Stimulated activated CD4-positive, alpha-beta T cell treated with anti-CD3 and anti-CD28 coated beads, Interleukin-15, amount 100 ng/mL, for 1 hour (primary cell): ENCODE data around the gene CATSPER1.
"Not testable (repeated sequence)": the region's sequence is repeated elsewhere in the genome, so short reads cannot be mapped to it uniquely, and the experiment has no call there.

Experiments used
- DNase-seq, 2 donors: peaks; one replicate each; pipeline ENCODE4 v3.0.0-alpha.2; 2020; ENCODE audit warnings: low read depth in 1 of 2, low spot score in 1 of 2

Gene CATSPER1

DNA sequence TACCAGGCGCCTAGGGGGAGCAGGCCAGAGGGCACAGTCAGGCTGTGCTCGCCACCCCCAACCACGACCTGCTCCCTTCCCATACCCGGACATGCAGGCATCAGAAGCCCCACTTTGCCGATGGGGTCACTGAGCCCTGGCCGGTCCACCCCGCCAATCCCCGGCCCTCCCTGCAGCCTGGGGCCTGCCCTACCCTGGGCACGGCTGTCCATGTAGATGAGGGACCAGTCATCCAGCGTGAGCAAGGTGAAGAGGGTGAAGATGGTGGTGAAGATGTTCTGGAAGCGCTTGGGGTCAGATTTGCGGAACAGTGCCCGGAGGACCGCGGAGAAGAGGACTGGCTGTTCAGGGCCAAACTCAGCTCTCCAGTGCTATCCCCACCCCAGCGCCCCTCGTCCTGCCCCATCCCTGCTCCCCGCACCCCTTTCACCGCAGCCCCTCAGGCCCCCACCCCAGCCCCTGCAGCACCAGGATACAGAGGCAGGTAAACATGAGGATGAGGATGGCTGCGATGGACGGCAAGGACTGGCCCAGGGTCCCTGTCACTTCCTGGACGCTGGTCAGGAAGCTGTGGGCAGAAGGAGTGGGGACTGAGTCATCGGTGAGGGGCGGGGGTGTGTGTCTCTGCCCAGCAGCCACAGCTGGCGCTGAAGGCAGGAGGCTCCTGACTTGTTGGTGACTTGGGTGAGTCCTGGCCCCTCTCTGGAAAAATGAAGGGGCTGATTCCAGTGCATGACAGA is 5.5 kb downstream of the CATSPER1 start:
- no peak for DNase-seq

DNA sequence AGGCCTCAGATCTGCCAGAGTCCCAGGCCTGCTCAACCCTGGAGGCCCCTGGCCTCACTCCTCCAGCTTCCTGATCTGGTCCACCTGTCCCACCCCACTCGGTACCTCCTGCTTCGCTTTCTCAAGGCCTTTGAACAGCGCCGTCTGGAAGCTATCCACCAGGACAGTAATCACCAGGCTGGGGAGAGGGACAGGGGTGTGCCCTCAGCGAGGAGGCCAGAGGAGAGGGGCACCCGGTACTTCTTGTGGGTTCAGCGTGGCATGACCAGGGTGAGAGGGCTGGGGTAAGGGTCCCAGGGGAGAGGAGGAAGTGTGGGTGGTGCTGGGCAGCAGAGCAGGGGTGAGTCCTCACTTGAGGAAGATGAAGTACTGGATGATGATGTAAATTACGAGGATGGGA is 6.1 kb downstream of the CATSPER1 start:
- no peak for DNase-seq

- no peak for DNase-seq
Measured at GRCh38 chr11:66017321-66017720, 9.0 kb downstream of the CATSPER1 start.

DNA sequence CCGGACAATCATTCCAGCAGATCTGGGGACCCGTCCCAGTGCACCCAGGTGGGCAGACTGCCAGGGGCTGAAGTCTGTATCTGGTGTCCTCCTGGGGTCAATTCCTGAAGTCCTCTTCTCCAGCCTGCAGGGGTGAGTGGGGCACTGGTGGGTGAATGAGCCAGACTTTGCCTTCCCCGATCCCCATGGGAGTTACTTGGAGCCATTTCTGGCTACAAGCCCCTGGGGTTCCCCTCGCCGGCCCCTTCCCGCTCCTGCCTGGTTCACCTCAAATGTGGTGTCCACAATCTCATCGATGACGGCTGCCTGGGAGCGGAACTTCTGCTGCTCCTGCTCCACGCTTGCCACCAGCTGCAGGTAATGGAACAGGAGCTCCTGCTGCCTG is 9.5 kb downstream of the CATSPER1 start:
- DNase-seq = no peak

DNA sequence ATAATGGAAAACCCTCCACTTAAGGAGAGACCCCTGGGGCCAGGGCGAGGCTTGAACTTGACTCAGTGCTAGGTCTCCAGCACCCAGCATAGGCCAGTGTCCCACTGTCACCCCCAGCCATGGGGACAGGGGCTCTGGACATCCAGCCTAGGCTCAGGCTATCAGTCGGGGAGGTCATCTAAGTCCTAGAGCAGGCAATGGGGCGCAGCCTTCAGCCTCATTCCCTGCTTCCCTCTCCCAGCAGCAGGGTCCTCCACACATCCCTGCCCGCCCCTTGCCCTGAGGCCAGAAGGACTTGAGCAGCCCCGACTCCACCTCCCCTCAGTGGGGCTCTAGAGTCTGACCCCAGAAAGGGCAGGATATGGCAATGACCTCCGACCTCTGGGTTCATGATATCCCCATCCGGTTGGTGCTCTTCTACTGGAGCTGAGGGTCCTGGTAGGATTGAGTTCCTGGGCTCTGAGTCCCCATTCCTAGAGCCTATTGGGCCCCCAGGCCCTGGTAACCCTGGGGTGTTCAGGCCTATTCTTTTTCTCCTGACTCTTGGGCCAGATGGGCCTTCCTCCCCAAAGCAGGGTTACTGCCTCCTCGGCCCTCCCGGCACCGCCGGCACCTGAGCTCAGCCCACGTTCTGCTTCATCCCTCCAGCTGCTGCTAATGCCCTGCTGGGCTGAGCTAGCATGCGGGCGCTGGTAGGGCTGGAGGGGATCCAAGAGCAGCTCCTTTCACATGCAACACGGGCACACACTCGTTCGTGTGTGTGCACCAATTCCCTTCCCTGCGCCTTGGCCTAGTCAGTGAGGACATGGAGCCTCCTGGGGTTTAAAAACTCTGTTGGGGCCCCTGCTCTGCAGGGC is 10.1 kb downstream of the CATSPER1 start:
- no peak for DNase-seq

DNA sequence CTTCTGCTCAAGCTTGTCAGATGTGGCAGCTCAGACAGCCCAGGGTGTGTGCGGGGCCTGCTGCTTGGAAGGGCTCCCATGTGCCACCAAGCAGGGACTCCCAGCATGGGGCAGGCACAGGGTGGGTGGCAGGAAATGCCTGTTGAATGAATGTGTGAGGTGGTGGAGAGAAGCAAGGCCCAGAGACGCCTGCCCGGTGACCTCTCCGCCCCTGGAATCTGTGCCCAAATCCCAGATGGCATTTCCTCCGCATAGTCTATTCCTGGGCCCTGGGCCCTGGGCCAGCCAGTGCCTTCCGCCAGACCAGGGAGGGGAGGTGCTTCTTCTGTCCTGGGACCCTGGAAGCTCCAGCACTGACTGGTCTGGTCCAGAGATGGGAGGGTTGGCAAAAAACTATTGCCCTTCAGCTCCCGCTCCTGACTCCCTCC is 10.8 kb downstream of the CATSPER1 start:
- no peak for DNase-seq

DNA sequence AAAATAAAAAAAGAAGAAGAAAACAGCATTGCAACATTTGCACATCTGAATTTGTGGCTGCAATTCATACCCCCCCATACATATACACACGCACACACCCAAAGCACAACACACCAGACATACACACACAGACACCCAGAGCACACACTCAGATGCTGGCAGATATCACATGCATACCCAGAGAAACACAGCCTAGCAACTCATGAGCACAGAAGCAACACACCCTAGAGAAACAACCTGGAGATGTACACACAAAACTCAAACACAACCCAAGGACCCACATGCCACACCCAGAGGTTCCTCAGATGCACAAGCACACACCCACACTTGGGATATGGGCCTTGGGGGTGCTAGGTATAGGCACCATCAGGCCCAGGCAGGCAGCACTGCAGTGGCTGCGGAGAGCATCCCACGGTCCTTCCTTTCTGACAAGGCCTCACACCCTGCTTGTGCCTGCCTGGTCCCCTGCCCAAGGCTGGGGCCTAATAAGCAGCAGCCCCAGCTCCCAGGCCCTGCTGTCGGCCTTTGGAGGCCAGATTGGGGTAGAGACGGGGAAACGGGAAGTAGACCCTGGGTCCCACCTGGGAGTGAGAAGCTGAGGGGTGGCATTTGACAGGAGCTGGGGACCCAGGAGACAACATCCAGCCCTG is 11.3 kb downstream of the CATSPER1 start:
- DNase-seq = no peak

DNA sequence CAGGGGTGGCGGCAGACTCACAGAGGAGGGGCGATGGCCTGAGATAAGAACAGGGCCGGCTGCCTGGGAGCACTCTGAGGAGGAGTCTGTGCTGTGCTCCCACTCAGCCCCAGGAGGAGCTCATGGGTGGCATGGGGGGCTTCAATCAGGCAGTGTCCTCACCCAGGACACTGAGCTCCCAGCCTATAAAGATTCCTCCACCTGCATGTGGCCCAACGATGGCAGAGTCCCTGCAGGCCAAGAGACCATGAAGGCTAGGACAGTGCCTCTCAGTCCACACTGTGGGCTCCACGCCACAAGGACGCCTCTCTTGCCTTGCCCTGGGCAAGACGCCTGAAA is 12.5 kb downstream of the CATSPER1 start:
- DNase-seq = no peak

DNA sequence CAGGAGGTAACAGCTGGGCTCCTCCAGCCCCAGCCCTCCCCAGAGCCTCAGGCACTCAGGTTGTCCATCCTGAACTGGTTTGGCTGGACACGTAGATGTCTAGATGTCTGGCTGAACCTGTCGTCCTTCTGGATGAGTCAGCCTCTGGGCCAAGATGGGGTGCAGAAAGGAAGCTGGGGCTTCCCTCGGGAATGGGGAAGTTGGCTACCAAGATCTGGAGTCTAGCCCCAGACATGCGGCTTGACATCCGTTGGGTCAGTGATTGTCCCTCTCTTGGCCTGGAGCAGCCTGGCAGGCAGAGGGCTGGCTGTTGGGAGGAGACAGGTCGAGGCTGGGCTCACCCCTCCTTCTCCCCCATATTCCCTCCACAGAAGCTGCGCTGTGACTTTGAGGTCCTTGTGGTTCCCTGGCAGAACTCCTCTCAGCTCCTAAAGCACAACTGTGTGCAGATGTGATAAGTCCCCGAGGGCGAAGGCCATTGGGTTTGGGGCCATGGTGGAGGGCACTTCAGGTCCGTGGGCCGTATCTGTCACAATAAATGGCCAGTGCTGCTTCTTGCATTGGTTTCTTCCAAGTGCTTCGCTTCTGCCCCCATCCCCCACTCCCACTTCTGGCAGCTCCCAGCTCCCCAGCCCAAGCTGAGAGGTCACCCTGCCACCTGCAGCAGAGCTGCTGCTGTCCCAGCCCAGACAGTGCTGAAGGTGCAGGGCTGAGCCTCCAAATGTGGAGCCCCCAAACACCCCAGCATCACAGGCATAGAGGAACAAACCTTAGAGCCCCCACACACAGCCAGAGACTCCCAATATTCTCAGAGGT is 13.1 kb downstream of the CATSPER1 start:
- DNase-seq = no peak

GRCh38 chr11:66012371-66012945 is 13.8 kb downstream of the CATSPER1 start:
- DNase-seq = no peak

- no peak for DNase-seq
Measured at GRCh38 chr11:66011785-66012303, 14.4 kb downstream of the CATSPER1 start, which contains the start of gene CST6. Gene CST6 (plus strand): TSS chr11:66012008. CDS start chr11:66012045, 37 bp downstream.

DNA sequence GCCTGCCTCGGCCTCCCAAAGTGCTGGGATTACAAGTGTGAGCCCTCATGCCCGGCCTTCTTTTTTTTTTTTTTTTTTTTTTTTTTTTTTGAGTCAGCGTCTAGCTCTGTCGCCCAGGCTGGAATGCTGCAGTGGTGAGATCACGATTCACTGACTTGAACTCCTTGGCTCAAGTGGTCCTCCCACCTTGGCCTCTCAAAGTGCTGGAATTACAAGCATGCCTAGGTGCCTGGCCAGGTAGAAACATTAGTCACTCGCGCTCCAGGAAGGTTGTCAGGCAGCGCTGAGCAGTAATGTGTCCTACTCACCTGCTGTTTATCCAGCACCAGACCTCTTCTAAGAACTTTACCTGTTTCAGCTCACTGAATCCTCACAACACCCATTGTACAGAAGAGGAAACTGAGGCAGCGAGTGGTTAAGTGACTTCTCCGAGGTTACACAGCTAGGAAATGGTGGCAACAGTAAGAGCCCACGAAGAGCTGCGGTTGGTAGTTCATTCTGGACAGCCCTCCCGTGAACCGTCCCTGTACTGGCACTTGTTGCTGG is 15.0 kb downstream of the CATSPER1 start:
- no peak for DNase-seq

DNA sequence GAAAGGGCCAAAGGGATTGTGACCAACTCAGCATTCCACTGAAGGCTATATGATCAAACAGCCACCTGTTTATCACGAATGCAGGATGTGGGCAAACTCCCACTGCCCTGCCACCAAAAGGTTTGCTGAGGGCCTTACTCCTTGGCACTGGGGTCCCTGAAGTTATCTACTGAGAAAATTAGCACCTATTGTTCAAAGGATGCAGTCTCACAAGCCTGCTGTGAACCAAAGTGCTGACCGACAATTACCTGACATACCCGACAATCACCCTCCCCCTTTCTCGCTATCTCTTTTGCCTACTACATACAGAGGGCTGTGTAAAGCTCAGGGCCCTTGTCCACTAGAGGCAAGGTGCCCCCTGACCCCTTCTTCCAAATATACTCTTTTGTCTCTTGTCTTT is 16.2 kb downstream of the CATSPER1 start:
- DNase-seq = not testable (repeated sequence)

DNA sequence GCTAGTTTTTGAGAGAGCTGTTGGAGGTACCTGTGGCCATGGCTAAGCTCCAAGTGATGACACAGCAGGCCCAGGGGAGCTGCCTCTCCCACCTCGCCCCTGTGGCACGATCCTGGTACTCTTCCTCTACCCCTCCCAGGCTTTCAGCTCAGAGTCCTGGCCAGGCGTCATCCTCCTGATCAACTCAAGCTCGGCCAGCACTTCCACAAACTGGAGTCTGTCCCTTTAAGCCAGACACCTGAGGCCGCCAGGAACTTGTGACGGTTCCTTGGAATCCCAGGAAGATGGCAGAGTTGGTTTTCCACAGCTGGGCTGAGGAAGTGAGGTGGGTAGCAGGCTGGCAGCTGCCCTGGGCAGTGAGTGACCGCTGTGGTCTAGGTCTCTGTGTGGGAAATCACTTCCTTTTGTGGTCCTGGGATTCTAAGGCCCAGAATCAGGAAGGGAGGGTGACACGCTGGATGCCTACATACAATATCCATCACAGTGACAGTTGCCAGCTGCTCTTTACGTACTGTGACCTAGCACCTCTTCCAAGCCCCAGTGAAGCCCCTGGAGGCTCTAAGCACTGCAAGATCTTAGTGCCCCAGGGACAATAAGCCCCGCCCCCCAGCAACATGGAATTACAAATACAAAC is 17.7 kb downstream of the CATSPER1 start:
- DNase-seq = no peak

DNA sequence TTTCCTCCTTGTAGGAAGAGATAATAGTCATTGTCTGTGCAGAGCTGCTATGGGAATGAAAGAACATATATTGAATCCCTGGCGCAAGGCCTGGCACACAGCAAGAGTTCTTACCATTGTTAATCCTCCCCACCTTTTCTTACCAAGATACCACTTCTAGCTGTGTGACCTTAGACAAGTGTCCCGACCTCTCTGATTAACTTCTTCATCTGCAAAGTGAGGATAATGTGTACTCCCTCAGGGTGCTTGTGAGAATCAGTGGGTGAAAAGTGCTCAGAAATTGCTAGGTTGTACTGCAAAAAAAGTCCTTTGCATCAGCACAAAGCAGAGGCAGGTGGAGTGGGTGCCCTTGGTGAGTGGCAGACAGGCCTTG is 18.2 kb downstream of the CATSPER1 start:
- no peak for DNase-seq

DNA sequence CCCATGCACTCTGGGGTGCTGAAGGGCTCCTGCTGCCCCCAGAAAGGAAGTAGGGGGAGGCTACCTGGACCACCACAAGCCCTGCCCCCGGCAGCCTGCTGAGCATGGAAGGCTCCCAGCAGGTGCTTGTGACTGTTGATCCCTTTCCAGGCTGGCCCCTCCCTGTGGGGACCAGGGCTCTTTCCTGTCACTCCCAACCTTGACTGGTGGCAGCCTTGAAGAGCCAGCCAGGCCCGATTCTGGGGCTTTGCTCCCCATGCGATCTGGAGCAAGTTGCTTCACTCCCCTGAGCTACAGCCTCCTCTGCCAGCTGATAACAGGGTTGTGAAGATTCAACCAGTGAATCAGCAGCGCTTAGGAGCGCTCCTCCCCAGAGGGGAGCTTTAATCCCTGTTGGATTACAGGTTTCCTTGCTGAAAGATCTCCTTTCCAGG is 19.1 kb downstream of the CATSPER1 start:
- DNase-seq = no peak

DNA sequence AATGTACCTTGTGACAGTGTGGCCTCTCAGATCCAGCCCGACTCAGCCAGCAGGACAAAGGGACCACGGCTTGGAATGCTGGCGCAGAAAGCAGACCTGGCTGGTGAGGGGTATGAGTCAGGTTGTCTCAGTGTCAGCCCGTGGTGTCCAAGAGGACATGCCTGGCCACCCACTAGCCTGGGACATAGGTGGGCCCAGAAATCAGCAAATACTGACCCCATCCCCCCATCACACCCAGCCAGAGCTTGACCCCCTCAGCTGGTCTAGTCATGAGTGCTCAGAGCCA is 19.4 kb downstream of the CATSPER1 start:
- DNase-seq = no peak

DNA sequence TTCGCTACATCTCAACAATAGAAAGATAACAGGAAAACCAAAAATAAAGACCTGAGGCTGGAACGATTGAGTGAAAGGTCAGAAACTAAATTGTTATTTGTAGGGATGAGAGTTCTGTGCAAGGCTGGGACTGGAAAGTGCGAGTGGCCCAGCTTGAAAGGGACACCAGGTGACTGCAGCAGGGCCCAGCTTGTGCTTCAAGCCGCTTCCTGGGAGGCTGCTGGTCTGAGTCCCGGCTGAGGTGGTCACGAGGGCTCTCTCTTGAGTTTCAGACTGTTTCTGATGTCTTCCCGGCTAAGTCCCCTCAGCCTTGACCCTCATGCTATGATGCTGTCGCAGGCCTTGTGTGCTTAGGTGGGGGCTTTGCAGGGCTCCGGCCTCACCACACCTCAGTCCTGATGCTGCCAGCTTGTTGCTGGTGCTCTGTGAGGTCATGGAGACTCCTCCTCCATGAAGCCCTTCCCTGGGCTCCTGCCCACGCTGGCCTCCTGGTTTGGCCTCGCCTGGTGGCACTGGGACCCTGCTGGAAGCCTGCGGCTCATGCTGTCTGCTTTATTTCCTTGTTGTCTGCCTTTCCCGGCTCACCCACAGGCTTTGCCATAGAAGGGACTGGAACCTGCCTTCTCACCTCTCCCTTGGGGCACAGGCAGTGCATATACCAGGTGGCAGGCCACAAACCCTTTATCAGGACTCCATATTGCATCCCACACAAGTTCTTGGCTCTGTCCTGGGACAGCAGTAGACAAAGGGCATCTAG is 20.0 kb downstream of the CATSPER1 start:
- DNase-seq = no peak

- no peak for DNase-seq
Measured at GRCh38 chr11:66004186-66004585, 22.1 kb downstream of the CATSPER1 start.
